Left ventricle myocardium inferior (tissue), 1 donor: ENCODE results near the gene SOX9. TPM values are rescaled to one million over a fixed set of nuclear protein-coding genes. Genes with fewer than 3 reads are reported as not detected.

Experiments
- DNase-seq: peaks from one replicate; pipeline ENCODE4 v3.0.0-alpha.2; 2020
- H3K27ac ChIP-seq: fragments of 200-600 bp; replicated peaks from 2 replicates; pipeline ENCODE4 v1.8.0; 2021
- H3K27me3 ChIP-seq: fragments of 200-600 bp; 2 replicates; pipeline ENCODE4 v1.8.0; 2021; ENCODE audit warnings: low read depth
- H3K36me3 ChIP-seq: fragments of 200-600 bp; 2 replicates; pipeline ENCODE4 v1.8.0; 2021
- H3K4me1 ChIP-seq: fragments of 200-600 bp; 2 replicates; pipeline ENCODE4 v1.8.0; 2021
- H3K4me3 ChIP-seq: fragments of 200-600 bp; 2 replicates; pipeline ENCODE4 v1.8.0; 2021; ENCODE audit warnings: mild to moderate bottlenecking, moderate library complexity
- H3K9me3 ChIP-seq: fragments of 200-600 bp; replicated peaks from 2 replicates; pipeline ENCODE4 v1.8.0; 2021
- intact Hi-C: fragments of 100-400 bp; cut with micrococcal nuclease; formaldehyde crosslinking; loops from one replicate; pipeline ENCODE4 v1.11.0; 2022
- total RNA-seq: library from RNA; stranded (reverse); fragmentation: NEBNext Ultra II Directional; extraction: Animal tissue kit (Norgen Biotek cat#: 25700); gene quantifications from one replicate; pipeline ENCODE4 v1.2.1, GENCODE V29; 2021
- TF ChIP-seq, protein P1 (sequence below): fragments of 200-600 bp; IDR thresholded peaks from 2 replicates; pipeline ENCODE4 v1.8.0; 2021; ENCODE audit warnings: antibody characterized with exemption, mild to moderate bottlenecking, borderline replicate concordance
- donor health status: DM: no; HTN: yes; CAD: no; lungs with severe emphysema.

Gene SOX9
- total RNA-seq, 1 donor from 2014 or later, result 15.0 TPM

GRCh38 chr17:72079700-72080099, 41.1 kb upstream of the SOX9 start:
- no peak overlapping the region for H3K27ac ChIP-seq
- no peaks in the 10 kb centered on the region for H3K27me3 ChIP-seq
- H3K9me3 ChIP-seq, result no peaks in the 10 kb centered on the region
- H3K36me3 ChIP-seq, result no peaks in the 10 kb centered on the region
- no peak overlapping the region for H3K4me3 ChIP-seq
- DNase-seq, result no peak
- no peaks in the 10 kb centered on the region for H3K4me1 ChIP-seq
- intact Hi-C loops, result no loop called here
- TF ChIP-seq, protein P1, sequence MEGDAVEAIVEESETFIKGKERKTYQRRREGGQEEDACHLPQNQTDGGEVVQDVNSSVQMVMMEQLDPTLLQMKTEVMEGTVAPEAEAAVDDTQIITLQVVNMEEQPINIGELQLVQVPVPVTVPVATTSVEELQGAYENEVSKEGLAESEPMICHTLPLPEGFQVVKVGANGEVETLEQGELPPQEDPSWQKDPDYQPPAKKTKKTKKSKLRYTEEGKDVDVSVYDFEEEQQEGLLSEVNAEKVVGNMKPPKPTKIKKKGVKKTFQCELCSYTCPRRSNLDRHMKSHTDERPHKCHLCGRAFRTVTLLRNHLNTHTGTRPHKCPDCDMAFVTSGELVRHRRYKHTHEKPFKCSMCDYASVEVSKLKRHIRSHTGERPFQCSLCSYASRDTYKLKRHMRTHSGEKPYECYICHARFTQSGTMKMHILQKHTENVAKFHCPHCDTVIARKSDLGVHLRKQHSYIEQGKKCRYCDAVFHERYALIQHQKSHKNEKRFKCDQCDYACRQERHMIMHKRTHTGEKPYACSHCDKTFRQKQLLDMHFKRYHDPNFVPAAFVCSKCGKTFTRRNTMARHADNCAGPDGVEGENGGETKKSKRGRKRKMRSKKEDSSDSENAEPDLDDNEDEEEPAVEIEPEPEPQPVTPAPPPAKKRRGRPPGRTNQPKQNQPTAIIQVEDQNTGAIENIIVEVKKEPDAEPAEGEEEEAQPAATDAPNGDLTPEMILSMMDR, result no peak

DNA sequence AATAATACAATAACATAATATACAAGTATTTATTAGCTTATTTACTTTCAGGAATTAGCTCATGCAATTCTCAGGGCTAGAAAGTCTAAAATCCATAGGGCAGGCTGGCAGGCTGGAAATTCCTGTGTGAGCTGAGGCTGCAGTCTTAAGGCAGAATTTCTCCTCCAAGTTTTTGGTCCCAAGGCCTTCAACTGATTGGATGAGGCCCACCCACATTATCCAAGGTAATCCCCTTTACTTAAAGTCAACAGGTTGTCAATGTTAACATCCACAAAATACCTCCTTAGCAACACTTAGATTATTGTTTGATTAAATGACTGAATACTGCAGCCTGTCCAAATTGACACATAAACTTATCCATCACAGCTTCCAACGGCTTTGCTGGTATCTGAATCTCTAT, 32.9 kb upstream of the SOX9 start:
- no peaks in the 10 kb centered on the region for H3K36me3 ChIP-seq
- H3K4me3 ChIP-seq, result no peak overlapping the region
- H3K27ac ChIP-seq, result no peak overlapping the region
- H3K27me3 ChIP-seq, result no peaks in the 10 kb centered on the region
- intact Hi-C loops, result no loop called here
- TF ChIP-seq, protein P1, result no peak
- H3K9me3 ChIP-seq, result no peaks in the 10 kb centered on the region
- no peak for DNase-seq
- H3K4me1 ChIP-seq, result peaks cover 7% of the 10 kb centered on the region

DNA sequence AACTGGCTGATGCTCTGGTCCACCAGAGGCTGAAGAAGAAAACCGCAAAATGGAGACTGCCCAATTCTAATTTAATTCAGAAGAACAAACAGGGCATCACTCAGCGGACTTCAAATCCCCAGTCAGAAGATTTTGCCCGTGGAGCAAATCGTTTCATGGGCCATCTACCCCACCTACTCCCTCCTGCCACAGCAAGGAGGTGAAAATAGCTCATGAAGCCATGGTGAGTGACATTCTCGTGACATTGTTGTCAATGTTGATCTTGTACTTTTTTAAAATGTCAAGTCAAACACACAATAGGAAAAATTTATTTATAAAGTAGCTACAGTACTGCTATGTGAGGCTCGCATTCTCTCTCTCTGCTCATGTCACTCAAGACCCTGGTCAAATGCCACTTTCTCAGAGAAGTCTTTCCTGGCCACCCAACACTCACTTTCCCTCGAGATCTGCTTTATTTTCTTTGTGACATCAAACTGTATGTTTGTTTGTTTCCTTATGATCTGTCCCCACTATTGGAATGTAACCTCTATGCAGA, 31.3 kb upstream of the SOX9 start:
- H3K4me3 ChIP-seq, result no peak overlapping the region
- intact Hi-C loops, result no loop called here
- no peak for DNase-seq
- TF ChIP-seq, protein P1, result no peak
- no peaks in the 10 kb centered on the region for H3K27me3 ChIP-seq
- peaks cover 7% of the 10 kb centered on the region for H3K4me1 ChIP-seq
- H3K9me3 ChIP-seq, result no peaks in the 10 kb centered on the region
- no peaks in the 10 kb centered on the region for H3K36me3 ChIP-seq
- peak overlapping the region; percentile 28 for H3K27ac ChIP-seq

DNA sequence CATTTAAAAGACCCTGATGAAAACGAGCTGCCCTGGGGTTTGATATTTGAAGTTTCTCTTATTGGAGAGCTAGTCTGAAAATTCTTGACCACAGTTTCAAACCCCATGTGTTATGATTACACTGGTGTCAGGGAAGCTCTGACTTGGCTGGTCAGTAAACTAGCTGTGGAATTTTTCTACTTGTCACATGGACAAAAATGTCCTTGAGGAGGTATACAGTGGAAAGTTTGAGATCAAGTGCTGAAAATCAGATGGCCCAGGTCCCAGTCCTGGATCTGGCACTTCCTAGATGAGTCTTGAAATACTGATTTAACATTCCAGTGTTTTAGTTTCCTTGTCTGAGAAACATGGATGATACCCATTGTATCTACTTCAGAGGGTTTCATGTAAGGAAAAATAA, 30.7 kb upstream of the SOX9 start:
- H3K27ac ChIP-seq, result peak overlapping the region; percentile 28
- H3K4me3 ChIP-seq, result no peak overlapping the region
- TF ChIP-seq, protein P1, result no peak

GRCh38 chr17:72092710-72093322, 28.0 kb upstream of the SOX9 start:
- H3K27me3 ChIP-seq, result no peaks in the 10 kb centered on the region
- DNase-seq, result no peak
- no peaks in the 10 kb centered on the region for H3K36me3 ChIP-seq
- H3K4me1 ChIP-seq, result peaks cover 7% of the 10 kb centered on the region
- no peak overlapping the region for H3K4me3 ChIP-seq
- H3K27ac ChIP-seq, result no peak overlapping the region
- H3K9me3 ChIP-seq, result no peaks in the 10 kb centered on the region
- intact Hi-C loops, result no loop called here
- TF ChIP-seq, protein P1, result no peak

More for the DNA sequence above, 30.7 kb upstream of the SOX9 start:
- no peak for DNase-seq
- H3K4me1 ChIP-seq, result peaks cover 7% of the 10 kb centered on the region
- no peaks in the 10 kb centered on the region for H3K27me3 ChIP-seq
- intact Hi-C loops, result no loop called here
- H3K36me3 ChIP-seq, result no peaks in the 10 kb centered on the region
- H3K9me3 ChIP-seq, result no peaks in the 10 kb centered on the region
